Adrenal gland (tissue), 12 donors: ENCODE data around the gene TMIGD2. TPM values are rescaled to one million over a fixed set of nuclear protein-coding genes. Genes with fewer than 3 reads are reported as not detected.
A peak's percentile ranks its signal among the peaks of the same experiment; 100 is the strongest.

ENCODE experiments used
- DNase-seq, 7 donors: peaks; one replicate each; pipeline ENCODE4 v3.0.0-alpha.2; 2019 to 2020
- H3K27ac ChIP-seq, 5 donors: fragments of 200-600 bp; sonication (generic) in 4 of 5; 1 replicate in 3 of 5; 2 replicates in 2 of 5; pipeline versions ENCODE4 v1.5.1 to v1.8.0; 2016 to 2020; ENCODE audit warnings: mild to moderate bottlenecking in 1 of 5
- H3K27me3 ChIP-seq: fragments of 200-600 bp; 2 replicates; pipeline ENCODE4 v1.8.0; 2021
- H3K36me3 ChIP-seq, 2 donors: fragments of 200-600 bp; replicated peaks in 1 of 2; 1 replicate in 1 of 2; 2 replicates in 1 of 2; pipeline versions ENCODE4 v1.5.1 to v1.8.0; 2018 to 2022
- H3K4me1 ChIP-seq, 2 donors: fragments of 200-600 bp; replicated peaks in 1 of 2; 1 replicate in 1 of 2; 2 replicates in 1 of 2; pipeline versions ENCODE4 v1.5.1 to v1.8.0; 2018 to 2021
- H3K4me3 ChIP-seq, 4 donors: fragments of 200-600 bp; sonication (generic) in 3 of 4; one replicate each; pipeline ENCODE4 v1.5.1; 2016 to 2018
- H3K9me3 ChIP-seq, 3 donors: fragments of 200-600 bp; sonication (generic) in 1 of 3; replicated peaks in 1 of 3; 1 replicate in 2 of 3; 2 replicates in 1 of 3; pipeline versions ENCODE4 v1.5.1 to v1.8.0; 2016 to 2021
- POLR2A ChIP-seq, 2 donors: fragments of 450-650 bp; IDR thresholded peaks; one replicate each; pipeline ENCODE4 v1.6.1; 2017; ENCODE audit warnings: antibody characterized with exemption in 2 of 2, mild to moderate bottlenecking in 2 of 2, moderate library complexity in 1 of 2
- WGBS, 4 donors: extraction: QIAGEN DNeasy Blood & Tissue Kit in 2 of 4; methylation state at CpG; one replicate each; pipeline versions ENCODE4 v1.1.5 to v1.1.7; 2013 to 2017; 5-methylcytosine and 5-hydroxymethylcytosine counted together
- intact Hi-C, 2 donors: fragments of 100-400 bp; cut with DNase I; formaldehyde crosslinking; loops; one replicate each; pipeline versions ENCODE4 v1.14.1 to v1.15.0; 2022 to 2023
- polyA plus RNA-seq, 3 donors: library from polyadenylated mRNA; stranded (reverse); fragments of 200-250 nt in 2 of 3; fragments of 350-450 nt in 1 of 3; fragmentation: Illumina TruSeq in 1 of 3; extraction: RNeasy Lipid Tissue Mini Kit (QIAGEN cat#74804) in 1 of 3; gene quantifications; one replicate each; pipeline ENCODE4 v1.2.3, GENCODE V29; 2013 to 2014
- total RNA-seq, 9 donors: library from RNA; depleted of rRNA in 4 of 9; stranded (reverse); fragments of >200 nt in 4 of 9; fragments of 120-200 nt in 1 of 9; fragmentation: NEBNext Ultra II Directional in 1 of 9; extraction: Animal tissue kit (Norgen Biotek cat#: 25700) in 1 of 9; gene quantifications; one replicate each; pipeline versions ENCODE4 v1.1.0 to v1.2.4, GENCODE V29; 2013 to 2023
- TF ChIP-seq, protein P1 (sequence below), 6 experiments: fragments of 450-650 bp in 4 of 6; fragments of 200-600 bp in 2 of 6; sonication (generic) in 1 of 6; IDR thresholded peaks; 1 replicate in 5 of 6; 2 replicates in 1 of 6; pipeline versions ENCODE4 v1.5.1 to v1.8.0; 2016 to 2021; ENCODE audit warnings: antibody characterized with exemption in 6 of 6, mild to moderate bottlenecking in 2 of 6, moderate library complexity in 1 of 6
- donor health status: healthy with polysubstance abuse.
- donor health status: Bipolar disorder and iron deficiency.
- donor health status: DM: yes; HTN: yes; CAD: no.
- donor health status: DM: no; HTN: no; CAD: no.
- donor health status: DM: no; HTN: no; CAD: no.
- donor health status: DM: yes; HTN: yes; CAD: no.

TMIGD2 gene
- total and polyA plus RNA-seq, 12 donors, result 0.17 to 0.25 (median 0.24) TPM; not detected in 9

DNA sequence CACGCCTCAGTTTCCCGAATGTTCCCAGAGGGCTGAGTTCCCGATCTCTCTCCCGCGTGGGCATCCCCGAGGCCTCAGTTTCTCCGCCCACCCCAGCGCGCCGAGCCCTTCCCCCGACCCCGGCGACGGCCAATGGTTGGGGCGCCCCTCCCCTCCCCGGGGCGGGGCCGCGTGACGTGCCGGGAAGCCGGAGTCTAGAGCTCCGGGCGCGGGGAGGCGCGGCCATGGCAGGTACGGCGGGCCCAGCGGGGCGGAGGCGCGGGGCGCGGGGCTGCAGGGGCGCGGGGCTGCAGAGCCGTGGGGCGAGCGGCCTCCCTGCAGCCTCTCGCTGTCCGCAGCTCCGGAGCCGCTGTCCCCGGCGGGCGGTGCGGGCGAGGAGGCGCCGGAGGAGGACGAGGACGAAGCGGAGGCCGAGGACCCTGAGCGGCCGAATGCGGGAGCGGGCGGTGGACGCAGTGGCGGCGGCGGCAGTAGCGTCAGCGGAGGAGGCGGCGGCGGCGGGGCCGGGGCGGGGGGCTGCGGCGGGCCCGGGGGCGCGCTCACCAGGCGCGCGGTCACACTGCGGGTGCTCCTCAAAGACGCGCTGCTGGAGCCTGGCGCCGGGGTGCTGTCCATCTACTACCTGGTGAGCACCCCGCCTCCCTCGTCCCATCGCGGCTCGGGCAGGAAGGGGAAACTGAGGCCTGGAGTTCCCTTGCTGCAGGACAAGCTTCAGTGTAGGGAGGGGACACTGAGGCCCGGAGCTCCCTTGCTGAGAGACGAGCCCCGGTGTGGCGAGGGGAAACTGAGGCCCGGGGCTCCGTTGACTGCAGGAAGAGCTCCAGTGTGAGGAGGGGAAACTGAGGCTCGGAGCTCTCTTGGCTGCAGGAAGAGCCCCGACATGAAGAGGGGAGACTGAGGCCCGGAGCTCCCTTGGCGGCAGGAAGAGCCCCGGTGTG, 41.5 kb upstream of the TMIGD2 start, which contains the start of gene MPND:
Gene MPND (plus strand): TSS at position 193 of the 938 bp plus-strand sequence. CDS start 32 bp downstream, at position 225.
- TF ChIP-seq, protein P1, sequence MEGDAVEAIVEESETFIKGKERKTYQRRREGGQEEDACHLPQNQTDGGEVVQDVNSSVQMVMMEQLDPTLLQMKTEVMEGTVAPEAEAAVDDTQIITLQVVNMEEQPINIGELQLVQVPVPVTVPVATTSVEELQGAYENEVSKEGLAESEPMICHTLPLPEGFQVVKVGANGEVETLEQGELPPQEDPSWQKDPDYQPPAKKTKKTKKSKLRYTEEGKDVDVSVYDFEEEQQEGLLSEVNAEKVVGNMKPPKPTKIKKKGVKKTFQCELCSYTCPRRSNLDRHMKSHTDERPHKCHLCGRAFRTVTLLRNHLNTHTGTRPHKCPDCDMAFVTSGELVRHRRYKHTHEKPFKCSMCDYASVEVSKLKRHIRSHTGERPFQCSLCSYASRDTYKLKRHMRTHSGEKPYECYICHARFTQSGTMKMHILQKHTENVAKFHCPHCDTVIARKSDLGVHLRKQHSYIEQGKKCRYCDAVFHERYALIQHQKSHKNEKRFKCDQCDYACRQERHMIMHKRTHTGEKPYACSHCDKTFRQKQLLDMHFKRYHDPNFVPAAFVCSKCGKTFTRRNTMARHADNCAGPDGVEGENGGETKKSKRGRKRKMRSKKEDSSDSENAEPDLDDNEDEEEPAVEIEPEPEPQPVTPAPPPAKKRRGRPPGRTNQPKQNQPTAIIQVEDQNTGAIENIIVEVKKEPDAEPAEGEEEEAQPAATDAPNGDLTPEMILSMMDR (IDR thresholded peaks at IDR 0.05), result peak in 1 of 6 experiments; percentile 15
- TF ChIP-seq POLR2A (IDR thresholded peaks at IDR 0.05), result peak in 1 of 2 donors; percentile 53
- 5 to 14% (median 7%) methylated on average over 34 to 100 of the region's 101 CpGs for WGBS, 4 donors
- intact Hi-C loops, result loop anchor here in 1 of 2 donors (10.0 kb wide), 1 partner anchor 51 kb away; no protein-coding TSS in a partner anchor

DNA sequence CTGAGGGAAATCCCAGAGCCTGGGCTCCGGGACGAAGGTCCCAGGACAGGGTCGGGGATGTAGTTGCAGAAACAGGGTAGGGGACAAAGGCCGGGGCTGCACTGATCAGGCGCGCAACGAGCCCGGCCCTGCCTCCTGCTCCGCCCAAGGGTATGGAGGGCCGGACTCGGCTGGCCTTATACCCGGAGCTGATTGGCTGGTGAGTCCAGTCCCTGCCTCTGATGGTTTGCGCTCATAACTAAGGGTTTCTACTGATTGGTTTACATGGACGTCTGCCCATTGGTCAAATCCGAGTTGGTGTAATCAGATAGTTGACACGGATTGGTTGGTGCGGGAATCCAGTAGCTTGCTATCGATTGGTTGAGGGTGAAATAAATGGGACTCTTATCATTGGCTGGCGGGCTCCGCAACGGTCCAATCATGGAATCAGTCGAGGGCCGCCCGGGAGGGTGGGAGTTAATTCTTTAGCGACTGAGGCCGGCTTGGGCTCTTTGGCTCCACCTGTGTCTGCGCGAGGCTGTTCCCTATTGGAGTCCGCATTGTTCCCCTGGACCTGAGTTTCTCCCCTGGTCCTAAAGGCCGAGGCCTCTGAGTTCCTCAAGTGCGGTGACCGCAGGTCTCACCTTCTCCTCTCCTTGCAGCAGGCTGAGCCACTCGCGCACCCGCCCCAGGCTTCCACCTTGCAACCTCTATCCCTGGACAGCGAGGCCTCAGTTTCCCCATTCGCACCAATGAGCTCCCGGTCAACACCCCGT, 40.6 kb upstream of the TMIGD2 start:
- no peaks in the 10 kb centered on the region for H3K27me3 ChIP-seq
- peak; percentile 95 to 100 (median 99) for DNase-seq
- peaks cover 0 to 9% of the 10 kb centered on the region in 2 donors for H3K36me3 ChIP-seq
- TF ChIP-seq, protein P1 (IDR thresholded peaks at IDR 0.05), result peak in 3 of 6 experiments; percentile 12 to 47 (median 34)
- TF ChIP-seq POLR2A (IDR thresholded peaks at IDR 0.05), result peak; percentile 90 to 98
- peaks cover 12 to 25% of the 10 kb centered on the region in 2 donors for H3K4me1 ChIP-seq
- no peaks in the 10 kb centered on the region for H3K9me3 ChIP-seq
- peak overlapping the region in 3 of 4 donors; percentile 21 to 99 (median 38) for H3K4me3 ChIP-seq
- peak overlapping the region; percentile 57 to 93 (median 83) for H3K27ac ChIP-seq
- intact Hi-C loops, result loop anchor here in 1 of 2 donors (10.0 kb wide), 1 partner anchor 52 kb away; no protein-coding TSS in a partner anchor
- 0 to 1% (median 0%) methylated on average over 20 to 39 of the region's 39 CpGs for WGBS, 4 donors

More for the DNA sequence above, 41.5 kb upstream of the TMIGD2 start, which contains the start of gene MPND:
- H3K4me3 ChIP-seq, result peak within 1 kb of the TSS in 3 of 4 donors; percentile 21 to 99 (median 38)
- H3K4me1 ChIP-seq, result peaks cover 12 to 23% of the 10 kb centered on the region in 2 donors
- H3K36me3 ChIP-seq, result peaks cover 0 to 9% of the 10 kb centered on the region in 2 donors
- peak within 1 kb of the TSS; percentile 57 to 93 (median 83) for H3K27ac ChIP-seq
- peak; percentile 86 to 94 (median 93) for DNase-seq
- no peaks in the 10 kb centered on the region for H3K9me3 ChIP-seq
- no peaks in the 10 kb centered on the region for H3K27me3 ChIP-seq

DNA sequence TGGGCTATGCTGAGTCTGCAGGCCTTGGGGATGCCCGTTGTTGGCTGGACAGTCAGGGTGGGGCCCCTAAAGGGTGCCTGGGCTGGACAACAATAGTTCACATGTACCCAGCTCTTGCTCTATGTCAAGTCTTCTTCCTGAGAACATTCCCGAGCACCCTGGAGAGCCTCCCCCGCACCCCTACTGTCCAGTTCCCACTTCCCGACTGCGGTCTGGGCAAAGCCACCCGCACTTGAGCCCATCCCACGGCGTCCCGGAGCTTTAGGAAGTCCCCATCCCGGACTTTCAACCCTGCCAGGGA, 40.1 kb upstream of the TMIGD2 start:
- Histone ChIP-seq H3K27ac (peak overlapping the region; percentile 57 to 93 (median 83)), H3K27me3 (no peaks in the 10 kb centered on the region), H3K9me3 (no peaks in the 10 kb centered on the region), H3K4me1 (peaks cover 12 to 25% of the 10 kb centered on the region in 2 donors), H3K36me3 (peaks cover 0 to 9% of the 10 kb centered on the region in 2 donors), H3K4me3 (peak overlapping the region in 2 of 4 donors; percentile 14 to 70)
- intact Hi-C loops, result loop anchor here in 1 of 2 donors (10.0 kb wide), 1 partner anchor 53 kb away; no protein-coding TSS in a partner anchor
- TF ChIP-seq POLR2A (IDR thresholded peaks at IDR 0.05), result no peak
- TF ChIP-seq, protein P1 (IDR thresholded peaks at IDR 0.05), result no peak
- DNase-seq, result no peak
- WGBS, 4 donors, result 0 to 6% (median 2%) methylated on average over 1 to 10 of the region's 10 CpGs; no CpG with 5 or more reads in 1 of the 4 donors
